ENCODE results near the gene NUDT3.
"Not testable (repeated sequence)": the region's sequence is repeated elsewhere in the genome, so short reads cannot be mapped to it uniquely, and the experiment has no call there.

DNA sequence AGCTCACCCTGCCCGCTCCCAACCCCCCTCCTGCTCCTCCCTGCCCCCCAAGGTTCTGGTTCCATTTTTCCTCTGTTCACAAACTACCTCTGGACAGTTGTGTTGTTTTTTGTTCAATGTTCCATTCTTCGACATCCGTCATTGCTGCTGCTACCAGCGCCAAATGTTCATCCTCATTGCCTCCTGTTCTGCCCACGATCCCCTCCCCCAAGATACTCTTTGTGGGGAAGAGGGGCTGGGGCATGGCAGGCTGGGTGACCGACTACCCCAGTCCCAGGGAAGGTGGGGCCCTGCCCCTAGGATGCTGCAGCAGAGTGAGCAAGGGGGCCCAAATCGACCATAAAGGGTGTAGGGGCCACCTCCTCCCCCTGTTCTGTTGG, 146.7 kb downstream of the NUDT3 start:
- TF ChIP-seq, protein P1, sequence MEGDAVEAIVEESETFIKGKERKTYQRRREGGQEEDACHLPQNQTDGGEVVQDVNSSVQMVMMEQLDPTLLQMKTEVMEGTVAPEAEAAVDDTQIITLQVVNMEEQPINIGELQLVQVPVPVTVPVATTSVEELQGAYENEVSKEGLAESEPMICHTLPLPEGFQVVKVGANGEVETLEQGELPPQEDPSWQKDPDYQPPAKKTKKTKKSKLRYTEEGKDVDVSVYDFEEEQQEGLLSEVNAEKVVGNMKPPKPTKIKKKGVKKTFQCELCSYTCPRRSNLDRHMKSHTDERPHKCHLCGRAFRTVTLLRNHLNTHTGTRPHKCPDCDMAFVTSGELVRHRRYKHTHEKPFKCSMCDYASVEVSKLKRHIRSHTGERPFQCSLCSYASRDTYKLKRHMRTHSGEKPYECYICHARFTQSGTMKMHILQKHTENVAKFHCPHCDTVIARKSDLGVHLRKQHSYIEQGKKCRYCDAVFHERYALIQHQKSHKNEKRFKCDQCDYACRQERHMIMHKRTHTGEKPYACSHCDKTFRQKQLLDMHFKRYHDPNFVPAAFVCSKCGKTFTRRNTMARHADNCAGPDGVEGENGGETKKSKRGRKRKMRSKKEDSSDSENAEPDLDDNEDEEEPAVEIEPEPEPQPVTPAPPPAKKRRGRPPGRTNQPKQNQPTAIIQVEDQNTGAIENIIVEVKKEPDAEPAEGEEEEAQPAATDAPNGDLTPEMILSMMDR (IDR thresholded peaks at IDR 0.05), result not testable (repeated sequence)
- TF ChIP-seq EP300 (IDR thresholded peaks at IDR 0.05), result not testable (repeated sequence)
